CD8-positive, alpha-beta memory T cell (primary cell): ENCODE results near the gene THOC7. TPM values are rescaled to one million over a fixed set of nuclear protein-coding genes. Genes with fewer than 3 reads are reported as not detected.

Experiments used
- polyA plus RNA-seq: library from polyadenylated mRNA; unstranded; fragments of 300-500 nt; fragmentation: Illumina TruSeq; gene quantifications from one replicate; pipeline ENCODE4 v1.2.3, GENCODE V29; 2021
- total RNA-seq, 2 experiments: library from RNA; stranded (reverse); gene quantifications; one replicate each; pipeline ENCODE4 v1.2.3, GENCODE V29; 2021

THOC7 gene
- total and polyA plus RNA-seq, 3 experiments from 2014 or later: 85.5 to 96.2 (median 93.2) TPM

Other genes with a start within 250 kb of the THOC7 start
- gene SNTN, start 211.1 kb downstream of the THOC7 start, total RNA-seq: not detected
- not detected for gene SNTN, start 211.1 kb downstream of the THOC7 start, polyA plus RNA-seq
- not detected for gene C3orf49, start 44.5 kb downstream of the THOC7 start, total RNA-seq
- gene C3orf49, start 44.5 kb downstream of the THOC7 start, polyA plus RNA-seq: not detected
- gene ATXN7, start 62 bp upstream of the THOC7 start, total RNA-seq: 10 to 100 TPM; 33.9 to 34.6 TPM
- 14.1 TPM for gene ATXN7, start 62 bp upstream of the THOC7 start, polyA plus RNA-seq
- not detected for gene SCAANT1, start 48.6 kb upstream of the THOC7 start, total RNA-seq
- not detected for gene SCAANT1, start 48.6 kb upstream of the THOC7 start, polyA plus RNA-seq
- 100 to 1,000 TPM; 134 to 136 TPM for gene PSMD6, start 159.7 kb upstream of the THOC7 start, total RNA-seq
- 117 TPM for gene PSMD6, start 159.7 kb upstream of the THOC7 start, polyA plus RNA-seq